HG02610 (cell line): ENCODE results near the gene TLE1.
"Not testable (repeated sequence)": the region's sequence is repeated elsewhere in the genome, so short reads cannot be mapped to it uniquely, and the experiment has no call there.

Experiments
- ATAC-seq: cut with Tn5 transposase; IDR thresholded peaks from one replicate; pipeline ENCODE4 v1.9.1; 2021; ENCODE audit warnings: mild to moderate bottlenecking, moderate library complexity; ENCODE audit not compliant: unreplicated experiment

Gene TLE1

DNA sequence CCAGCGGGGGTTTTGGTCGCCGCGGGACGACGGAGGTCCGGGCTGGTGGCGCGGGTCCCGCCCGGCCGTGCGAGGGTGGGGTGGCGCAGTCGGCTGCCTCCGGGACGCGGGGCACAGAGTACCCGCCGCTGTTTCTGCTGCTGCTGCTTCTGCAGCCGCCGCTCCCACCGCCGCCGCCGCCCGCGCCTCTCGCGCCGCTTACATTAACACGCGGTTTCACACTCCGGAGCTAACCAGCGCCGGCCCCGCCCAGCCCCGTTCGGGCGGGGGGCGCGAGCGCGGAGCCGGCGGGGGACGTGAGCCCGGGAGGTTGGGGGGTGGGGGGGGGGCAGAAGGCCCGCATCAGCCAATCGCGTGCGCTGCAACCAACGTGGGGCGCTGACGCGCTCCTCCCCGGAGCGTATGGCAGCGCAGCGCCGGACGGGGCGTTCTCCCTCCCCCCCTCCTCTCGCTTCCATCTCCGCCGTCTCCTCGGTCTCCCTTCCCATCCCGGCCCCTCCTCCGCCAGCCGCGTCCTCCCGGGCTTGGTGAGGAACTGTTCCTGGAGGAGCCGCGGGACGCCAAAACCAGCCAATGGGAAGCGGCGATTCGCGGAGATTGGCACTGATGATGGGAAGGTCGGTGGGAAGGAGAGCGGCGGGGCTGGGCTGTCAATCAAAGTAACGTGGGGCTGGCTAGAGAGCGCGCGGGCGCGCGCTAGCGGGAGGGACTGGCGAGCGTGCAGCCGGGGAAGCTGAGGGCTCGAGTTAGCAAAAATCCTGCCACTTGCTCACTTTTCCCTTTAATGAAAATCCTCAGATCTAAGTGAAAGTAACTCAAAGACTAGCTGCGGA, at the start of gene TLE1:
TLE1 (minus strand) TSS at position 205 of the 833 bp plus-strand sequence. CDS start 1,307 bp downstream, outside the sequence.
- peak; percentile 80 for ATAC-seq

DNA sequence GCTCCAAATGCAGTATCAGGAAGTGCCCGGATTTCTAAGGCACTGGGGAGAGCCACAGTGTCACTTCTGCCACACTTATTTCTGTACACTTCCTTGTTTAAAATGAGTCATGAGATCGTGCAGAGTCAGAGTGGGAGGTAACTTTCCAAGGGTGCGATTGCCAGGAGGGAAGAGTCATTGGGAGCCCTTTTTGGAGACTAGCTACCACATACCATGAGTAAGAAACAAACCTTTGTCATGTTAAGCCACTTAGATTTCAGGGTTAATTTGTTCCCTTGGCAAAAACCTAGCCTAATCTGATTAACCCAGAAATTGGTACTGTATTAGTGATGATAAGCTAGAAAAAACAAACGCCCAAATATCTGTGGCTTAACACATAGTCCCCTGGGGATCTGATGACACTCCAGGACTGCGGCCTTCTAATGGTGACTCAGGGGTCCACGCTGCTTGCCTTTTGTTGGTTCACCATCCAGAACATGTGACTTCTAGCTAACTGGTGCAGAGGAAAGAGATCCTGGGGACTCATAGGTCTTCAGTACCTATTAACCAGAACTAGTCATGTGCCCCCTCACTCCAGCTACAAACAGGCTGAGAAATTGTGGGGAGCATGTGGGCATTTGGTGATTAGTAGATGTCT, 48.6 kb upstream of the TLE1 start:
- no peak for ATAC-seq

DNA sequence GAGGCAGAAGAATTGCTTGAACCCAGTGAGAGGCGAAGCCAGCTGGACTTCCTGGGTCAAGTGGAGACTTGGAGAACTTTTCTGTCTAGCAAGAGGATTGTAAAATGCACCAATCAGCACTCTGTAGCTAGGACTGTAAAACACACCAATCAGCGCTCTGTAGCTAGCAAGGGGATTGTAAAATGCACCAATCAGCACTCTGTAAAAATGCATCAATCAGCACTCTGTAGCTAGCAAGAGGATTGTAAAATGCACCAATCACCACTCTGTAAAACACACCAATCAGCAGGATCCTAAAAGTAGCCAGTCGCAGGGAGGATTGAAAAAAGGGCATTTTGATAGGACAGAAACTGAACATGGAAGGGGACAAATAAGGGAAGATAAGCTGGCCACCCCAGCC, 41.2 kb upstream of the TLE1 start:
- not testable (repeated sequence) for ATAC-seq

- no peak for ATAC-seq
Observed at GRCh38 chr9:81729135-81729534, 39.8 kb upstream of the TLE1 start.

DNA sequence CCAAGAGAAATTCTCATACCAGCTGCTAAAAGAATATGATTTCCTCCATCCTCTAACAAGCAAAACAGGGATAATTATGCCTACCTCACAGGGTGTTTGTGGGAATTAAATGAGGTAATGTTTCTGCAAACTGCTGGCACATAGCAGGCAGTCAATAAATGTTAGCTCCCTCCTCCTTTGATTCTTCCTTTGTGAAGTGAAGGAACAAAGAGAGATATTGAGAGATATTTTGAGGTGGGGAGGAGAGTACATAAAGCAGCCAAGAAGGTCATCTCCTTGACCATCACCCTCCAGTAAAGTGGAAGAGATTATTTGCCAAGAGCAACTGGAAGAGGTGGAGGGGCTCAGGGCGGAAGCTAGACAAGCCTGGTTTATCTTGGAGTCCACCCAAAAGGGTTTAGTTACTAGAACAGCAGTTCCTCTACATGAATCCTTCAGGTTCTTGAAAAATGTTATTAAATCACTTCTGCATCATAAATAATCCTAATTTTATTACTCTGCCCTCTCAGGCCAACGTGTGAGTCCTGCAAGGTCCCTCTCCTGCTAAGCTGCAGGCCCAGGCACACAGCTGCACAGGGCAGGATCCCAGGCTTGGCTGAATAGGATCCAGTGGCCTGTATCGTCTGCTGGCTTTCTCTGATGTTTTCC, 35.0 kb upstream of the TLE1 start:
- ATAC-seq = no peak

DNA sequence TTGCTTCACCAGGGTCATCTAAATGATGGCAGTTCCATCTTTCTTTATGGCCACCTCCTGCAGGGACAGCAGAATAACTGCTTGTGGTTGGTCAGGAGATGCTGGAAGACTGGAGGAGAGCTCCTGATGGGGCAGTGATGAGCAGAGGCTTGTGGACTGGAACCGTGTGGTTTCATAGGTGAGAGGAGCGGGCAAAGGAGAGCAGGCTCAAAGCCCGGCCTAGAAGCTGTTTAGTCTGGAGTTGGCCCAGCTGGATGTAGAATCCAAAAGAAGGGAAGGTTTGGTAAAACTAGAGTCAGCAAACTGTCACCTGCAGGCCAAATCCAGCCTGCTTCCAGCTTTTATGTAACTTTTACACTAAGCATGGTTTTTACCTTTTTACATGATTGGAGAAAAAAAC, 32.9 kb upstream of the TLE1 start:
- no peak for ATAC-seq

GRCh38 chr9:81720450-81721086, 31.2 kb upstream of the TLE1 start:
- no peak for ATAC-seq

- ATAC-seq = no peak
Observed at GRCh38 chr9:81719972-81720371, 30.6 kb upstream of the TLE1 start.

GRCh38 chr9:81718244-81718643, 28.9 kb upstream of the TLE1 start:
- ATAC-seq = no peak

DNA sequence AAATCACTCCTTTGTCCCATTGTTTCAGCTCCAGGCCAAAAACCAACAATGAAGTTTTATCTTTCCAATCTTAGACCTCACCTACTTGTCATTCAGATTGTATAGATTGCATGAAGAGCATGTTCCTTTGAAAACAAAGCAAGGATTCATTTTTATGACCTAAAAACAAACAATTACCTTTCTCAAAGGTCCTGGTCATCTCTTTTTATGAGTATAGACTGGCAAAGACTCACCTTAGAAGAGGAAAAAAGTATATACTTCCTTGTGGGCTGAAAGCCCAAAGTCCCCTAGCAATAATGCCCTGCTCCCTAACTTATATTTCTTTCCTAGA, 28.4 kb upstream of the TLE1 start:
- no peak for ATAC-seq

DNA sequence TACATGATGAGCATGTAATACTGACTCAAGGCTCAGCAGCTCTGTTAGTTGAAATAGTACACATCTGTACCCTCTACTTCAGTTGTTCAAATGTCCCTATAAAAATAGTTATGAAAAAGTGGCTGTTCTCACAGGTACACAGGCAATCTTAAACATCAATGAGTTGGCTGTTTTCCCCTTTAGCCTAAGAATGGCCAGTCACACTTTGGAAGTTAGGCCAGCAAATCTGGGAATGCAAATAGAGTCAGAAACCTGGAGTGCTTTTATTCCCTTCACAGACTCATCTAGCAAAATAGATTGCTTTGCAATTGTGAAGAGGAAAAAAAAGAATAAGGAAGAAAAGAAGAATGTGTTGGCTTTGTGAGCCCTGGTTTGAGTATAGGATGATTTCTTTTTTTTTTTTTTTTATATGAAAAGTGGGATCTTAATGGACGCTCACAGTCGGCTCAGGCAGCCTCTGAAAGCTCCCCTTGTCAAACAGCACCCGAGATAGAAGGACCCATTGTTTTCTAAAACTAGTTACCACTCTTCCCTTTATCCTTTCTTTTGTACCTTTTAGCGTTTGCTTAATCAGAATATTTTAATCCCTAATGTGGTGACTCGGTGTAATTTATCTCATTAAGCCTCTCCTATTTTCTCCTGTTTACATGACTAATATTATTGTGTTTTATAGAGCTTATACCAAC, 27.9 kb upstream of the TLE1 start:
- no peak for ATAC-seq

DNA sequence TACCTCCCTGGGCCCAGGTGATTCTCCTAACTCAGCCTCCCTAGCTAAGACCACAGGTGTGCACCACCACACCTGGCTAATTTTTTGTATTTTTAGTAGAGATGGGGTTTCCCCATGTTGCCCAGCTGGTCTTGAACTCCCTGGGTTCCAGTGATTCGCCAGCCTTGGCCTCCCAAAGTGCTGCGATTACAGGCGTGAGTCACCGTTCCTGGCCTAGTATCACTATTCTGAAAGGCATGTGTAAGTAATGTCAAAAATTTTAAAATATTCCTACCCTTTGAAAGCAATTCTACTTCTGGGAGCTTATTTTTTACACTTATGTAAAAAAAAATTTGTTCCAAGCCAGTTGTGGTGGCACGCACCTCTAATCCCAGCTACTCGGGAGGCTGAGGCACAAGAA, 27.1 kb upstream of the TLE1 start:
- no peak for ATAC-seq

DNA sequence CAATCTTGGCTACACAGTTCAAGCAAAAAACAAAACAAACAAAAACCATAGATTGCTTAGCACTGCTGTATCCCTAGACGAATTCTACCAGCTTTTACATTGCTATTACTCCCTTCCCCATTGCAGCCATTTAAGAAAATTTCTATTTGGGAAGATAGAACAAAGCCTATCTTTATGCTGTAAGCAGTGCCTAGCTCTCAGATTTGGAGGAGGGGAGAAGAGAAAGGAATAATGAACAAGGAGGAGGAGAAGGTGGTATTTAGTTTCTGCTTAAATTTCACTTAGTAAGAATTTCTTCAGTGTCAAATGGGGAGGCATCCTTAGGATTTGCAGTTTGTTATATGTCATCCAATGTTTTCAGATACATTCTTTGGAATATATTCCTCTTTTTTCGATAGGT, 16.2 kb upstream of the TLE1 start:
- ATAC-seq = no peak

- ATAC-seq = no peak
Observed at GRCh38 chr9:81694541-81694940, 5.2 kb upstream of the TLE1 start.

- ATAC-seq = no peak
Observed at GRCh38 chr9:81693671-81694378, 4.5 kb upstream of the TLE1 start.

- ATAC-seq = no peak
Observed at GRCh38 chr9:81690251-81690851, 1.0 kb upstream of the TLE1 start.

DNA sequence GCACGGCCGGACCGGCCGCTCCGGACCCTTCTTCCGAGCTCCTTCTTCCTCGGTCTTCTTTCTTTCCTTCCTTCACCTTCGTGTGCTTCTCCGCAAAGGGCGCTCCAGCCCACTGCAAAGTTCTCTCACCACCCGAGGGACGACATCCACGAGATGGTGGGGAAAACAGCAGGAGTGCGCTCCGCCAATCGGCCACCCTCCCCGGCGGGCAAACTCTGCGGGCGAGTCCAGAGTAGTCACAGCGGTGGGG, 329 bp downstream of the TLE1 start:
- peak; percentile 4 for ATAC-seq

DNA sequence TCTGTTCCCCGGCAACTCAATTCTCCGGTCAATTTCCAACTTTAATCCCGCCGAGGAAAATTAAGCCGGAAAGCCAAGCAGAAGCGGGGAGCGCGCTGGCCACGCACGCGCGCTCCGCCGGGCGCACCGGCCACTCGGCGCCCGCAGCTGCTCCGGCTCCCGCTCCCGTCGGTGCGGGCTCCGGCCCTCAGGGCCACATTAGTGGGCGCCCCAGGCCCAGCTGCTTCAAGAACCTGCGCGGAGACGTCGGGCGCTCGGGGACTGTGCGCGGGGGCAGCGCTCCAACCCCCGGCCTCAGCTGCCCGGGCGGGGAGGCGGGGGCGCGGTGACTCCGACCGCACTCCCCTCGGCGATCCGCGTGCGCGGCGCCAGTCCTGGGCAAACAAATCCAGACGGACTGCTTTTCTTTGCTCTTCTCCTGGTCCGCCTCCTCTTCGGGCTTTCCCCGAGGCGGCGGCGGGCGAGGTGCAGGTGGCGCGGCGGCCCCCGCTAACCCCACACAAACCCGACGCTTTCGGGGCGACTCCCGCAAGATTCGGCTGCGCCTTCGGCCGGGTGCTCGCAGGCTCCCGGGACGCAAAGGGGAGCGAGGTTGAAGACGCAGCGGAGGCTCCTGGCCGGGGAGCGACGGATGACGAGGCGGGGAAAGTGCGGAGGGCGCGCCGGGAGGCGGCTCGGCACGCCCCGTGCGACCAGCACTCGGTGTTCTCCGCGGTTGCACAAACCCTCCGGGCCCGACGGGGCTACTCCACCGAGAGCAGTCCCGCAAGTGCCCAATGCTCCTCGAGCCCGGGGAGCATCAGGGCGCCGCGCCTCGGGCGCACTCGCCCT, 870 bp downstream of the TLE1 start:
- ATAC-seq = not testable (repeated sequence)

GRCh38 chr9:81687521-81688261, 1.7 kb downstream of the TLE1 start:
- ATAC-seq = no peak
